ENCODE data around the gene ZEB2. TPM values are rescaled to one million over a fixed set of nuclear protein-coding genes. Genes with fewer than 3 reads are reported as not detected.

ZEB2 gene
- total RNA-seq, 1 experiment from 2014 or later = 1.2 TPM

GRCh38 chr2:144366825-144367429 lies 153.0 kb downstream of the ZEB2 start:
- Histone ChIP-seq H2BK12ac (ENCODE audit: insufficient read length, low read depth, low read length) (no peak overlapping the region), H3K23me2 (ENCODE audit: insufficient read length, low read depth, low read length, poor library complexity, severe bottlenecking) (no peaks in the 10 kb centered on the region), H3K9ac (ENCODE audit: extremely low read depth, insufficient read length, low read length) (no peak overlapping the region), H4K91ac (ENCODE audit: insufficient read length, low read depth, low read length) (no peak overlapping the region), H3K79me1 (ENCODE audit: insufficient read depth, low read depth, low read length, poor library complexity, severe bottlenecking) (no peaks in the 10 kb centered on the region), H3K56ac (ENCODE audit: insufficient read length, low read depth, low read length) (no peak overlapping the region), H2BK120ac (ENCODE audit: low read depth, low read length, poor library complexity, severe bottlenecking) (no peak overlapping the region), H3K4ac (ENCODE audit: low read depth, low read length) (no peak overlapping the region), H3K14ac (ENCODE audit: insufficient read depth, low read length) (no peak overlapping the region), H2AK5ac (ENCODE audit: insufficient read length, low read length) (no peak overlapping the region), H3K27me3 (ENCODE audit: insufficient read depth, low read length) (no peaks in the 10 kb centered on the region), H3T11ph (ENCODE audit: low read length) (no peak overlapping the region), H4K8ac (replicated peaks; ENCODE audit: insufficient read length, low read depth, low read length) (no peak overlapping the region), H3K9me3 (ENCODE audit: control insufficient read depth, low read depth, low read length) (no peaks in the 10 kb centered on the region), H2BK15ac (ENCODE audit: low read depth, low read length) (no peak overlapping the region), H4K20me1 (ENCODE audit: control insufficient read depth, insufficient read depth, insufficient read length) (no peaks in the 10 kb centered on the region), H2BK20ac (ENCODE audit: low read depth, low read length, poor library complexity, severe bottlenecking) (no peak overlapping the region), H3K18ac (ENCODE audit: insufficient read length, low read depth, low read length) (no peak overlapping the region), H4K5ac (ENCODE audit: insufficient read length, low read depth, low read length) (no peak overlapping the region), H3K27ac (ENCODE audit: insufficient read length, low read depth, low read length) (no peak overlapping the region), H3K79me2 (ENCODE audit: insufficient read depth, low read length) (no peaks in the 10 kb centered on the region), H2AFZ (ENCODE audit: low read length) (no peak overlapping the region), H3K23ac (ENCODE audit: insufficient read length, low read depth, low read length) (no peak overlapping the region), H3K4me2 (ENCODE audit: insufficient read depth, insufficient read length, low read length) (no peak overlapping the region), H2BK5ac (ENCODE audit: insufficient read length, low read length) (no peak overlapping the region), H3K4me1 (ENCODE audit: insufficient read depth, low read length) (no peaks in the 10 kb centered on the region; the same call in 1 of the 2 replicates)
- no peak for DNase-seq
- H3K27ac Mint-ChIP-seq = no peak overlapping the region
- H3K9me3 Mint-ChIP-seq = no peaks in the 10 kb centered on the region
- H3K4me1 Mint-ChIP-seq = peaks cover 2 to 6% of the 10 kb centered on the region in 2 experiments; a peak in 2 of 4 replicates
- no peak for TF ChIP-seq CTCF (conservative IDR thresholded peaks at IDR 0.05)
- H3K4me3 Mint-ChIP-seq = no peak overlapping the region
- WGBS (ENCODE audit: extremely low coverage, insufficient read length, low lambda C conversion rate) = no CpG with 5 or more reads among the region's 3 CpGs
- H3K27me3 Mint-ChIP-seq (ENCODE audit: low read depth) = no peaks in the 10 kb centered on the region
- H3K36me3 Mint-ChIP-seq (ENCODE audit: insufficient read depth in 1 of 3, low read depth in 3 of 3) = no peaks in the 10 kb centered on the region

Data from H9 (cell line).